Panc1 (cell line): ENCODE data around the gene RAC3. TPM values are rescaled to one million over a fixed set of nuclear protein-coding genes. Genes with fewer than 3 reads are reported as not detected.

ENCODE experiments used
- ATAC-seq: fragments of 200-7000 bp; cut with Tn5 transposase; 2 replicates; pipeline ENCODE4 v1.9.1; 2020; ENCODE audit warnings: mild to moderate bottlenecking, moderate library complexity
- BruUV-seq: library from RNA; stranded (reverse); fragments of 400-500 nt; replicated peaks from 2 replicates; lab custom pipeline; 2021; lab: Mats Ljungman, UMichigan
- CTCF ChIA-PET: fragments of 300-600 bp; sonication (Branson Sonifier 250); formaldehyde crosslinking; loops from one replicate; lab custom pipeline; 2022; ENCODE audit warnings: antibody characterized with exemption; lab: Charles Lee
- POLR2A ChIA-PET: fragments of 300-600 bp; sonication (Branson Sonifier 250); formaldehyde crosslinking; loops from one replicate; lab custom pipeline; 2022; ENCODE audit warnings: antibody characterized with exemption; lab: Charles Lee
- DNase-seq: peaks from one replicate; pipeline ENCODE4 v3.0.0-alpha.2; 2010; ENCODE audit warnings: low read depth, low spot score
- H3K27ac ChIP-seq: 2 replicates; pipeline ENCODE4 v1.5.1; 2011; ENCODE audit warnings: mild to moderate bottlenecking, low read length, inconsistent platforms
- H3K27me3 ChIP-seq: fragments of 200-500 bp; sonication (Bioruptor generic); 2 replicates; pipeline ENCODE4 v1.6.0; 2014; ENCODE audit warnings: low read length, inconsistent platforms; ENCODE audit not compliant: control insufficient read depth, insufficient read depth
- H3K36me3 ChIP-seq: fragments of 200-500 bp; sonication (Bioruptor generic); 2 replicates; pipeline ENCODE4 v1.5.1; 2014; ENCODE audit warnings: inconsistent platforms, mild to moderate bottlenecking, low read length, moderate library complexity; ENCODE audit not compliant: control insufficient read depth, insufficient read depth
- H3K4me1 ChIP-seq: 2 replicates; pipeline ENCODE4 v1.5.1; 2011; ENCODE audit warnings: inconsistent platforms, mild to moderate bottlenecking, low read length, moderate library complexity; ENCODE audit not compliant: control insufficient read depth, insufficient read depth
- H3K4me3 ChIP-seq, 2 experiments: 2 replicates each; pipeline ENCODE4 v1.5.1; 2011 to 2012; ENCODE audit warnings: low read depth in 2 of 2, low read length in 2 of 2, mild to moderate bottlenecking in 2 of 2, inconsistent platforms in 1 of 2, moderate library complexity in 1 of 2
- H3K9me3 ChIP-seq: fragments of 200-500 bp; sonication (Bioruptor generic); 2 replicates; pipeline ENCODE4 v1.5.1; 2014; ENCODE audit warnings: low read depth, mild to moderate bottlenecking, inconsistent platforms, low read length, moderate library complexity; ENCODE audit not compliant: control insufficient read depth, insufficient read depth
- CTCF ChIP-seq: fragments of 450-650 bp; IDR thresholded peaks from 2 replicates; pipeline ENCODE4 v1.5.1; 2017; ENCODE audit warnings: mild to moderate bottlenecking
- POLR2AphosphoS5 ChIP-seq: IDR thresholded peaks from 2 replicates; pipeline ENCODE4 v1.6.1; 2012; ENCODE audit warnings: mild to moderate bottlenecking, low read depth, low read length, moderate library complexity
- REST ChIP-seq, 2 experiments: IDR thresholded peaks; 2 replicates each; pipeline ENCODE4 v1.6.1; 2011 to 2012; ENCODE audit warnings: low read depth in 2 of 2, control low read depth in 1 of 2, low read length in 1 of 2, mild to moderate bottlenecking in 1 of 2, moderate library complexity in 1 of 2; ENCODE audit not compliant: insufficient read depth in 1 of 2
- SIN3A ChIP-seq: IDR thresholded peaks from 2 replicates; pipeline ENCODE4 v1.6.1; 2012; ENCODE audit warnings: low read depth, mild to moderate bottlenecking, low read length, moderate library complexity, borderline replicate concordance; ENCODE audit not compliant: insufficient read depth
- TCF7L2 ChIP-seq: IDR thresholded peaks from 2 replicates; pipeline ENCODE4 v1.6.1; 2011; ENCODE audit warnings: mild to moderate bottlenecking, low read depth, low read length, inconsistent platforms
- in situ Hi-C: cut with HindIII; loops from 2 replicates; pipeline ENCODE4 v1.10.0; 2016; ENCODE audit warnings: low sequenced_read_pairs, low pct_unique_long_range_greater_than_20kb
- intact Hi-C: fragments of 100-400 bp; cut with micrococcal nuclease; formaldehyde crosslinking; loops from one replicate; pipeline ENCODE4 v1.10.0; 2022; ENCODE audit not compliant: unreplicated experiment
- total RNA-seq: library from RNA; stranded (reverse); gene quantifications from one replicate; pipeline ENCODE4 v1.2.1, GENCODE V29; 2021; ENCODE audit not compliant: unreplicated experiment

RAC3 gene
- total RNA-seq, 1 experiment from 2014 or later, result 39.4 TPM

GRCh38 chr17:82059272-82060000, 28.0 kb downstream of the RAC3 start:
- no peak for ATAC-seq
- intact Hi-C loops (no loop called here), in situ Hi-C loops (loop anchor here (10.0 kb wide), 1 partner anchor 75 kb away; no protein-coding TSS in a partner anchor)
- Histone ChIP-seq H3K36me3 (peaks cover 6% of the 10 kb centered on the region), H3K4me1 (peaks cover 23% of the 10 kb centered on the region), H3K27me3 (no peaks in the 10 kb centered on the region), H3K27ac (no peak overlapping the region), H3K9me3 (no peaks in the 10 kb centered on the region), H3K4me3 (no peak overlapping the region)
- peak; percentile 14; the same call in 1 of the 2 replicates for TF ChIP-seq POLR2AphosphoS5
- TF ChIP-seq CTCF, result no peak
- DNase-seq, result no peak
- POLR2A ChIA-PET, result no interaction called here
- CTCF ChIA-PET, result no interaction called here
- no TSS peak for BruUV-seq

GRCh38 chr17:82060001-82060380, 28.5 kb downstream of the RAC3 start:
- H3K9me3 ChIP-seq, result no peaks in the 10 kb centered on the region
- CTCF ChIA-PET, result no interaction called here
- H3K27ac ChIP-seq, result no peak overlapping the region
- in situ Hi-C loops (no loop called here), intact Hi-C loops (no loop called here)
- DNase-seq, result no peak
- ATAC-seq, result no peak
- POLR2A ChIA-PET, result no interaction called here
- no peaks in the 10 kb centered on the region for H3K27me3 ChIP-seq
- H3K36me3 ChIP-seq, result peaks cover 6% of the 10 kb centered on the region
- TF ChIP-seq POLR2AphosphoS5 (no peak), CTCF (no peak), TCF7L2 (no peak), SIN3A (no peak), REST (IDR thresholded peaks at IDR 0.05; ENCODE audit: insufficient read depth in 1 of 2, low read depth in 2 of 2, low read length in 1 of 2) (no peak)
- peaks cover 28% of the 10 kb centered on the region for H3K4me1 ChIP-seq
- BruUV-seq, result no TSS peak
- H3K4me3 ChIP-seq, result no peak overlapping the region
